Panc1 (cell line): Measurements from ENCODE around the gene ZNF318.
"Not testable (repeated sequence)": the region's sequence is repeated elsewhere in the genome, so short reads cannot be mapped to it uniquely, and the experiment has no call there.

Experiments
- CTCF ChIP-seq: fragments of 450-650 bp; IDR thresholded peaks from 2 replicates; pipeline ENCODE4 v1.5.1; 2017; ENCODE audit warnings: mild to moderate bottlenecking
- POLR2AphosphoS5 ChIP-seq: IDR thresholded peaks from 2 replicates; pipeline ENCODE4 v1.6.1; 2012; ENCODE audit warnings: mild to moderate bottlenecking, low read depth, low read length, moderate library complexity
- REST ChIP-seq, 2 experiments: IDR thresholded peaks; 2 replicates each; pipeline ENCODE4 v1.6.1; 2011 to 2012; ENCODE audit warnings: low read depth in 2 of 2, control low read depth in 1 of 2, low read length in 1 of 2, mild to moderate bottlenecking in 1 of 2, moderate library complexity in 1 of 2; ENCODE audit not compliant: insufficient read depth in 1 of 2
- TCF7L2 ChIP-seq: IDR thresholded peaks from 2 replicates; pipeline ENCODE4 v1.6.1; 2011; ENCODE audit warnings: mild to moderate bottlenecking, low read depth, low read length, inconsistent platforms

- not testable (repeated sequence) for TF ChIP-seq POLR2AphosphoS5; CTCF; REST (IDR thresholded peaks at IDR 0.05; ENCODE audit: insufficient read depth in 1 of 2, low read depth in 2 of 2, low read length in 1 of 2); TCF7L2
These were observed 23.2 kb downstream of the ZNF318 start for GRCh38 chr6:43346243-43346642.
